RWPE1 (cell line): ENCODE measurements around the gene GSK3A.
"Not testable (repeated sequence)": the region's sequence is repeated elsewhere in the genome, so short reads cannot be mapped to it uniquely, and the experiment has no call there.

Experiments used
- CTCF ChIA-PET: fragments of 350-600 bp; sonication (Branson Sonifier 250); formaldehyde crosslinking; extraction: SDS; loops from one replicate; lab custom pipeline; 2021; lab: Yijun Ruan, JAX
- POLR2A ChIA-PET: fragments of 400-600 bp; formaldehyde crosslinking; extraction: SDS; loops from one replicate; lab custom pipeline; 2020; ENCODE audit warnings: antibody characterized with exemption; ENCODE audit not compliant: low non-redundant PET; lab: Yijun Ruan, JAX
- DNase-seq: peaks from one replicate; pipeline ENCODE4 v3.0.0; 2012; ENCODE audit warnings: low spot score
- H3K27ac ChIP-seq: fragments of 450-650 bp; 2 replicates; pipeline ENCODE4 v1.5.1; 2017
- TF ChIP-seq, protein P1 (sequence below): fragments of 450-650 bp; conservative IDR thresholded peaks from 2 replicates; pipeline ENCODE4 v1.5.1; 2017; ENCODE audit warnings: low read depth, mild to moderate bottlenecking

GSK3A gene

DNA sequence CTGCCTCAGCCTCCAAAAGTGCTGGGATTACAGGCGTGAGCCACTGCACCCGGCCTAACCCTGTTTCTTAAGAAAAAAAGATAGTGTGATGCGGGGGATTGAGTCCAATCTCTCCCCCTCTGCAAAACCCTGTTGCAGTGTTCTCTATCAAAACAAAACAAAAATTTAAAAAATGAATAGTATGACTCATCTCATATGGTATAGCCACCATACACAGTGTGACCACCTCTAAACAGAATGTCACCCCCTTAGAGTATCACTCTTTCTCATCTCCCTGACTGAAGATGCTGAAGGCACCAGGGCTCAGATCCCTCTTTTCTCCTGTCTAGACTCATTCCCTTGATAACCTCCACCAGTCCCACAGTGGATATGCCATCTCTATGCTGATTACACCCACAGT lies 19.4 kb upstream of the GSK3A start:
- TF ChIP-seq, protein P1, sequence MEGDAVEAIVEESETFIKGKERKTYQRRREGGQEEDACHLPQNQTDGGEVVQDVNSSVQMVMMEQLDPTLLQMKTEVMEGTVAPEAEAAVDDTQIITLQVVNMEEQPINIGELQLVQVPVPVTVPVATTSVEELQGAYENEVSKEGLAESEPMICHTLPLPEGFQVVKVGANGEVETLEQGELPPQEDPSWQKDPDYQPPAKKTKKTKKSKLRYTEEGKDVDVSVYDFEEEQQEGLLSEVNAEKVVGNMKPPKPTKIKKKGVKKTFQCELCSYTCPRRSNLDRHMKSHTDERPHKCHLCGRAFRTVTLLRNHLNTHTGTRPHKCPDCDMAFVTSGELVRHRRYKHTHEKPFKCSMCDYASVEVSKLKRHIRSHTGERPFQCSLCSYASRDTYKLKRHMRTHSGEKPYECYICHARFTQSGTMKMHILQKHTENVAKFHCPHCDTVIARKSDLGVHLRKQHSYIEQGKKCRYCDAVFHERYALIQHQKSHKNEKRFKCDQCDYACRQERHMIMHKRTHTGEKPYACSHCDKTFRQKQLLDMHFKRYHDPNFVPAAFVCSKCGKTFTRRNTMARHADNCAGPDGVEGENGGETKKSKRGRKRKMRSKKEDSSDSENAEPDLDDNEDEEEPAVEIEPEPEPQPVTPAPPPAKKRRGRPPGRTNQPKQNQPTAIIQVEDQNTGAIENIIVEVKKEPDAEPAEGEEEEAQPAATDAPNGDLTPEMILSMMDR = no peak
- no peak overlapping the region for H3K27ac ChIP-seq
- DNase-seq = no peak
- ChIA-PET CTCF (interaction anchor here (0.9 kb wide), 1 partner anchor 18 kb away, joined by 3 read pairs; no protein-coding TSS in a partner anchor), POLR2A (no interaction called here)

DNA sequence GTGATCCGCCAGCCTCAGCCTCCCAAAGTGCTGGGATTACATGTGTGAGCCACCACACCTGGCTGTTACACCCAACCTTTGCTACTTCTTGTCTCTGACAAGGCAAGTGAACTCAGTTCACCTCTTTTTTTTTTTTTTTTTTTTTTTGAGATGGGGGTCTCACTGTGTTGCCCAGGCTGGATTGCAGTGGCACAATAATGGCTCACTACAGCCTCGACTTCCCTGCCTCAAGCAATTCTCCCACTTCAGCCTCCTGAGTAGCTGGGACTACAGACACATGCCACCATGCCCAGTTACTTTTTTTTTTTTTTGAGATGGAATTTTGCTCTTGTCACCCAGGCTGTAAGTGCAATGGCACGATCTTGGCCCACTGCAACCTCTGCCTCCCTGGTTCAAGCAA lies 15.4 kb upstream of the GSK3A start:
- DNase-seq, H3K27ac ChIP-seq: not testable (repeated sequence)
- ChIA-PET POLR2A (interaction anchor here (0.6 kb wide), 1 partner anchor 38 kb away, joined by 4 read pairs; no protein-coding TSS in a partner anchor), CTCF (interaction anchor here (1.0 kb wide), 1 partner anchor 22 kb away, joined by 4 read pairs; no protein-coding TSS in a partner anchor)

DNA sequence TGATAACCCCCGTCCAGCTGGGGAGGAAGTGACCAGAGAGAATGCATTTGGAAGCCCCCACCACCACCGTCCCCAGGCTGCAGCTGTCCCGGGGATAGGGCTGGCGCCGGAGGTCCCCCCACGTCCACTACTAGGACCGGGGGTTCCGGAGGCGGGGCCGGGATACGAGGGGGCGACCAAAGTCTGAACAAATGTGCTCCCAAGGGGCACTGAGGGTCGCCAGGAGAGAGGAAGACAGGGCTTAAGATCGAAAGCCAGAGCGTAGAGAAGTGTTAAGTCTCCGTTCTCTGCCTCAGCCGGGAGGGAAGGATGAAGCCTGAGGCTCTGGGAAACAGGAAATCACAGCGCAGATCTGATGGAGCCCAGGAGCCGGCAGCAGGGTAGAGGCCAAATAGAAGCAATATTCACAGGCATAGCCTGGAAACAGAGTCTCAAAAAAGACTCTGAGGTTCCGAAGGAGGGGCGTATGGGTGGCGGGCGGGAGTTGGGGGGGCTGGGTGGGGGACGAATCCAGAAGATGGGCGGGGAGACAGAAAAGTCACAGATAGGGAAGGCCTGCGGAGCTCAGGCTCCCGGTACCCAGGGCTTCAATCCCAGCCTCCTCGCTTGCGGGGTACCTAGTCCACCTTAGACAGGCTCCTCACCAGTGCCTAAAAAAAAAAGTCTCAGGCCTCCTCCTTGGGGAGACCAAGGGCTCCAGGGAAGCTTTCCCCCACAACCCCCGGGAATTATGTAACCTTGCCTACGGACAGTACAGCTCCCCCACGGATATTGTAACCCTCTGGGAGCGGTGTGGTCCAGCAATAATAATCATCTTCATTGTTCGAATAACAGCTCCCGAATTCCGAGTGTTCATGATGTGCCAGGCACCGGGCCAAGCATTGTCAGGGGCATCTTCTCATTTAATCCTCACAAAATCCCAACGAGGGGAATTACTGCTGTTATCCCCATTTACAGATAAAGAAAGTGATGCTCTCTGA lies 13.7 kb upstream of the GSK3A start:
- H3K27ac ChIP-seq = peak overlapping the region; percentile 98
- ChIA-PET POLR2A (no interaction called here), CTCF (interaction anchor here (1.0 kb wide), 1 partner anchor 23 kb away, joined by 3 read pairs; no protein-coding TSS in a partner anchor)
- TF ChIP-seq, protein P1 = no peak
- DNase-seq = no peak

DNA sequence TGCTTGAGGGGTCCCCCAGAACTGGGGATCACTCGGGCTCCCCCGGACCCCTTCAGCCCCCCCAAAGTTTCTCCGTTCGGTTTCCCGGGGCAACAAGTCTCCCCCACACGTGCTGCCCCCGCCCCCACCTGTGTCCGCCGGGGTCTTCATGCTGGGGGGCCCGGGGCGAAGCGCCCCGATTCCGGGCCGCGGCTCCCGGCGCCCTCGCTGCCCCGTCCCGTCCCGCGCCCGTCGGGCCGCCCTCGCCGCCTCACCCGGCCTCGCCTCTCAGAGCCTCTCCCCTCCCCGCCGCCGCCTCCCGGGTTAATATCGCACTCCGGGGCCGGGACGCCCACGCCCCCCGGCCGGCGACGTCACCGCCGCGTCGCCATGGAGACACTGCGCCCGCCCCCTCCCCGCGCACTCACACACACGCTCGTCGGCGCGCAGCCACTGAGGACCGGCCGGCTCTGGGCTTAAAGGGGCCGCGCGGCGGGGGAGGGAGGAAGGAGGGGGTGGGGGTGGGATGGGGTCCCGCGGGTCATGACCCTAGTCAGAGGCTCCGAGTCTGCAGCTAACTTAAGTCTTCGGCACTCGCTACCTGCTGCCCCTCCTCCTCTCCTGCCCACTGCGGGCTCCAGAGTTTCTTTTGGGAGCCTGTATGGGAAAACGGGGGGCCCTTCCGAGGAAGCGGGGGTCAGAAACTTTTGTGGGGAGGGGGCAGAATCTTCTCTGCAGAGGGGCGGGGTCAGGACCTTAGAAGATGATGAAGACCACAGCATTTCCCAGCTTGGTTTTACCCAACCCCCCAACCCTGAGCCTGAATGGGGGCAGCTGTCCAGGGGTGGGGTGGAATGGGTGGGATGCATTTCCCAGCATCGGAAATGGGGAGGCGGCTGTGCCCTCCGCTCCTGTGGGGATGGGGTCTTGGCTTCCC lies 12.7 kb upstream of the GSK3A start, which contains the start of gene ERF:
Gene ERF (minus strand): TSS at position 279 of the 916 bp plus-strand sequence. CDS start 129 bp downstream, at position 150.
- CTCF ChIA-PET = interaction anchor here (1.0 kb wide), 1 partner anchor 24 kb away, joined by 3 read pairs; no protein-coding TSS in a partner anchor
- TF ChIP-seq, protein P1 = no peak
- peak; percentile 91 for DNase-seq
- POLR2A ChIA-PET = no interaction called here
- H3K27ac ChIP-seq = peak within 1 kb of the TSS; percentile 98

DNA sequence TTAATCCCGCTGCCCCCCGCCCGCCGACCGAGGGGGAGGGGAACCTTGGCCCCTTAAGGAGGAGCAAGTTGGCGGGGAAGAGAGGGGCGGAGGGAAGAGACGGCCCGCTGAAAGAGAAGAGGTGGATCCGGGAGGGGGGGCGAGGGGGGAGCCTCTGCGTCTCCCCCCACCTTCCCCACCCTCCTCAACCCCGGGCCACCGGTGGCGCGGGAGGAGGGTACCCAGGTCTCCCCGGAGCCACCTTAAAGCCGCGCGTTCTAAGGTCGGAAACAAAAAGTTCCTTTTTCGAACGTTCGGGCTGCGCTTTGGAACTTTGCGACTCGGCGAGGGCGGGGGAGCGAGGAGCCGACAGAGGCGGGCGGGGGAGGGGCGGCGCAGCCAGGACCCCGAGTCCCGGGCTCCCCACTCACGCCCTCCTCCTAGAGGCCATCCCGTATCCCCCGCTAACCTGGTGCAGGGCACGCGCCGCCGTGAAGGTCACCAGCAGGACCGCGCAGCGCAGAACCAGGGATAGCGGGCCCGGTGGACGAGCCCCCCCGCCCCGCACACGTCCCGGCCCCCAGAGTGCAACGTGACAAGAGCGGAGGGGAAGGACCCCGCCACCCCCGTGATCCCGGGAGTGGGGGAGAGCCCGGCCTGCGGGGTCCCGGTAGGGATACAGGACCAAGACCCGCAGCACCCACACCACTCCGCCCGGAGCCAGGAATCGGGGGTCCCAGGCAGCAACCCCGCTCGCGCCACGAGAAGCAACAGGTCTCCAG lies 11.9 kb upstream of the GSK3A start:
- CTCF ChIA-PET = interaction anchor here (1.8 kb wide), 1 partner anchor 26 kb away, joined by 5 read pairs; no protein-coding TSS in a partner anchor
- peak overlapping the region; percentile 98 for H3K27ac ChIP-seq
- TF ChIP-seq, protein P1 = no peak
- POLR2A ChIA-PET = no interaction called here
- peak; percentile 60 for DNase-seq
